Measurements from ENCODE around the gene ERICH6.

DNA sequence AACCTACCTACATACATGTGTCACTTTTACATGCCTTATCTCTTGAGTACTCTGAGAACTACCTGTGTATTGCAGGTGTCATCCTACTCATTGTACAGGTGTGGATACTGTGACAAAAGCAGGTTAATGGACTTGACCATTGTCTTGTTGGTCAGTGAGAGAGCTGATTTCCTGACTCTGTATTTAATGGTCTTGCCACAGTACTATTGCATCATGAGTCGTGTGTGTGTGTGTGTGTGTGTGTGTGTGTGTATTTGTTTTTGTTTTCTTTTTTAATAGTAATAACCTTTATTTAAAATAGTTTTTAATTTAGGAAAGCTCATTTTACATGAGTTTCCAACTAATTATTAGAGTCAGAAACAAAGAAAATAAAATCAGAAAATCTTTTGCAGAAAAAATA is 92.9 kb downstream of the ERICH6 start:
- TF ChIP-seq POLR2A (IDR thresholded peaks at IDR 0.05; ENCODE audit: low read length), result no peak
- no peak for TF ChIP-seq GATA1 (IDR thresholded peaks at IDR 0.05; ENCODE audit: low read depth, low read length)

Data from erythroblast (primary cell).